Fibroblast of lung (primary cell): ENCODE measurements around the gene CNTNAP4. TPM values are rescaled to one million over a fixed set of nuclear protein-coding genes. Genes with fewer than 3 reads are reported as not detected.

Experiments
- DNase-seq, 2 donors: peaks; one replicate each; pipeline versions ENCODE4 v3.0.0 to v3.0.0-alpha.2; 2010; ENCODE audit warnings: low read depth in 2 of 2
- H2AFZ ChIP-seq: 2 replicates; pipeline ENCODE4 v1.5.1; 2012; ENCODE audit warnings: low read length, control low read depth, inconsistent platforms
- H3K27ac ChIP-seq: 2 replicates; pipeline ENCODE4 v1.5.1; 2011; ENCODE audit warnings: low read length, control low read depth; ENCODE audit not compliant: insufficient read depth
- H3K27me3 ChIP-seq: 2 replicates; pipeline ENCODE4 v1.5.1; 2011; ENCODE audit warnings: mild to moderate bottlenecking, low read length; ENCODE audit not compliant: control insufficient read depth, insufficient read depth
- H3K36me3 ChIP-seq: 2 replicates; pipeline ENCODE4 v1.5.1; 2011; ENCODE audit warnings: low read length; ENCODE audit not compliant: control insufficient read depth, insufficient read depth
- H3K4me1 ChIP-seq: 2 replicates; pipeline ENCODE4 v1.5.1; 2011; ENCODE audit warnings: low read length; ENCODE audit not compliant: control insufficient read depth, insufficient read depth; ENCODE audit errors: extremely low read depth
- H3K4me2 ChIP-seq: 2 replicates; pipeline ENCODE4 v1.5.1; 2011; ENCODE audit warnings: low read length, control low read depth; ENCODE audit not compliant: insufficient read depth; ENCODE audit errors: extremely low read depth
- H3K4me3 ChIP-seq, 4 experiments: fragments of 200-600 bp in 1 of 4; sonication (generic) in 1 of 4; replicated peaks in 1 of 4; 2 replicates each; pipeline ENCODE4 v1.5.1; 2011 to 2016; ENCODE audit warnings: low read length in 4 of 4, low read depth in 3 of 4, mild to moderate bottlenecking in 3 of 4, control low read depth in 2 of 4, inconsistent platforms in 1 of 4, mixed read lengths in 1 of 4; ENCODE audit not compliant: insufficient read depth in 1 of 4; ENCODE audit errors: control extremely low read depth in 1 of 4
- H3K79me2 ChIP-seq: 2 replicates; pipeline ENCODE4 v1.5.1; 2012; ENCODE audit warnings: mild to moderate bottlenecking, low read length, inconsistent platforms; ENCODE audit not compliant: control insufficient read depth, insufficient read depth
- H3K9ac ChIP-seq: 2 replicates; pipeline ENCODE4 v1.5.1; 2011; ENCODE audit warnings: mild to moderate bottlenecking, low read length, control low read depth; ENCODE audit not compliant: insufficient read depth
- H3K9me3 ChIP-seq: 2 replicates; pipeline ENCODE4 v1.5.1; 2012; ENCODE audit warnings: low read depth, low read length; ENCODE audit not compliant: control insufficient read depth, insufficient read depth
- H4K20me1 ChIP-seq: 2 replicates; pipeline ENCODE4 v1.5.1; 2011; ENCODE audit warnings: low read length; ENCODE audit not compliant: control insufficient read depth, insufficient read depth; ENCODE audit errors: extremely low read depth
- CTCF ChIP-seq, 2 donors: IDR thresholded peaks in 1 of 2; conservative IDR thresholded peaks in 1 of 2; 1 replicate in 1 of 2; 2 replicates in 1 of 2; pipeline ENCODE4 v1.5.1; 2011 to 2012; ENCODE audit warnings: low read length in 2 of 2, control low read depth in 1 of 2, inconsistent platforms in 1 of 2, low read depth in 1 of 2, mild to moderate bottlenecking in 1 of 2
- EZH2 ChIP-seq: IDR thresholded peaks from 2 replicates; pipeline ENCODE4 v1.5.1; 2012; ENCODE audit warnings: low read length, control low read depth, mild to moderate bottlenecking; ENCODE audit errors: missing control alignments
- polyA plus RNA-seq, 2 donors: library from polyadenylated mRNA; depleted of rRNA in 1 of 2; stranded (reverse) in 1 of 2; unstranded in 1 of 2; fragments of >200 nt; gene quantifications; 2 replicates each; pipeline ENCODE4 v1.2.1, GENCODE V29; 2011 to 2012; ENCODE audit warnings: missing spikeins in 1 of 2
- total RNA-seq: library from RNA; depleted of rRNA; stranded (reverse); fragments of >200 nt; gene quantifications from 2 replicates; pipeline ENCODE4 v1.2.1, GENCODE V29; 2014

The CNTNAP4 gene
- total and polyA plus RNA-seq, 2 donors (not counting 1 experiment from before 2014, with no cell fraction given) = not detected

- H3K27me3 ChIP-seq = no peaks in the 10 kb centered on the region
- H3K9ac ChIP-seq = no peak overlapping the region
- H3K4me2 ChIP-seq = no peak overlapping the region
- no peak overlapping the region for H3K27ac ChIP-seq
- DNase-seq = no peak
- H4K20me1 ChIP-seq = no peaks in the 10 kb centered on the region
- H3K9me3 ChIP-seq = no peaks in the 10 kb centered on the region
- H3K4me3 ChIP-seq = no peak overlapping the region
- TF ChIP-seq CTCF (conservative IDR thresholded peaks at IDR 0.05 in 1 of 2, IDR thresholded peaks at IDR 0.05 in 1 of 2; ENCODE audit: low read depth in 1 of 2, low read length in 2 of 2) = no peak
- TF ChIP-seq EZH2 = no peak
- no peaks in the 10 kb centered on the region for H3K79me2 ChIP-seq
- no peaks in the 10 kb centered on the region for H3K4me1 ChIP-seq
- no peaks in the 10 kb centered on the region for H3K36me3 ChIP-seq
- no peak overlapping the region for H2AFZ ChIP-seq
Measured at GRCh38 chr16:76450890-76451289, 173.7 kb downstream of the CNTNAP4 start.

GRCh38 chr16:76455257-76455656, 178.1 kb downstream of the CNTNAP4 start:
- DNase-seq = no peak
- Histone ChIP-seq H3K36me3 (no peaks in the 10 kb centered on the region), H2AFZ (no peak overlapping the region), H3K9ac (no peak overlapping the region), H4K20me1 (no peaks in the 10 kb centered on the region), H3K4me3 (no peak overlapping the region), H3K27me3 (no peaks in the 10 kb centered on the region), H3K4me2 (no peak overlapping the region), H3K27ac (no peak overlapping the region), H3K4me1 (no peaks in the 10 kb centered on the region), H3K9me3 (no peaks in the 10 kb centered on the region), H3K79me2 (no peaks in the 10 kb centered on the region)
- TF ChIP-seq EZH2 = no peak
- no peak for TF ChIP-seq CTCF (conservative IDR thresholded peaks at IDR 0.05 in 1 of 2, IDR thresholded peaks at IDR 0.05 in 1 of 2; ENCODE audit: low read depth in 1 of 2, low read length in 2 of 2)

GRCh38 chr16:76456016-76456415, 178.8 kb downstream of the CNTNAP4 start:
- Histone ChIP-seq H3K4me2 (no peak overlapping the region), H3K36me3 (no peaks in the 10 kb centered on the region), H4K20me1 (no peaks in the 10 kb centered on the region), H3K4me3 (no peak overlapping the region), H3K79me2 (no peaks in the 10 kb centered on the region), H3K27ac (no peak overlapping the region), H3K9ac (no peak overlapping the region), H3K9me3 (no peaks in the 10 kb centered on the region), H3K4me1 (no peaks in the 10 kb centered on the region), H2AFZ (no peak overlapping the region), H3K27me3 (no peaks in the 10 kb centered on the region)
- DNase-seq = no peak
- no peak for TF ChIP-seq CTCF (conservative IDR thresholded peaks at IDR 0.05 in 1 of 2, IDR thresholded peaks at IDR 0.05 in 1 of 2; ENCODE audit: low read depth in 1 of 2, low read length in 2 of 2)
- TF ChIP-seq EZH2 = no peak
